ENCODE data around the gene FGGY. TPM values are rescaled to one million over a fixed set of nuclear protein-coding genes. Genes with fewer than 3 reads are reported as not detected.
A peak's percentile ranks its signal among the peaks of the same experiment; 100 is the strongest.

FGGY gene
- total and polyA plus RNA-seq, 7 experiments from 2014 or later = 2.5 to 15.2 (median 11.2) TPM

DNA sequence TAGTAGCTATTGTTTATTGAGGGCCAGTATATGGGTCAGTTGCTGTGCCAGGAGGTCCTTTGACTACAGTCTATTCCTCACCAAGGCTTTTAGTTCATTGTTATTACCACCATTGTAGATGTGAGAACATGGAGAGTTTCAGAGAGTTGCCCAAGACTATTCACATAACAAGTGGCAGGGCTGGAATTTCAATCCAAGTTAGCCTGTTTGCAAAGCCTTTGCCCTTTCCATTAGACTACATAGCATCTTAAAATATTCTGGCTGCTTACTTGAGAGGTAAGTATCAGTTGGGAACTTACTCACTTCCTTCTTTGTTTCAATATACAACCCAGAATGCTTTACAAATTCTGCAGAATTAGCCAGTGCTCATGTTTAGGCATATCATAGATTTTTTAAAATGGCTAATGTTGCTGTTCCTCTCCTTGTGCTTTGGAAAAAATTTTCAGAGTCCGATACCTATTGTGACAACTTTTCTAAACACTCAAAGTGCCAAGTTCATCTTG is 141.2 kb downstream of the FGGY start:
- Mint-ChIP-seq H3K27me3 (no peaks in the 10 kb centered on the region), H3K27ac (no peak overlapping the region), H3K9me3 (peaks cover 0 to 2% (median 0%) of the 10 kb centered on the region in 11 donors), H3K36me3 (peaks cover 0 to 6% (median 3%) of the 10 kb centered on the region in 5 donors), H3K4me3 (no peak overlapping the region), H3K4me1 (peaks cover 0 to 12% (median 0%) of the 10 kb centered on the region in 7 donors)
- no peak overlapping the region for H3K4me3 ChIP-seq (ENCODE audit: low read length)
- ChIA-PET CTCF (no interaction called here), POLR2A (no interaction called here)
- no peaks in the 10 kb centered on the region for H3K9me3 ChIP-seq (ENCODE audit: control insufficient read depth in 2 of 3, low read length in 3 of 3)
- ATAC-seq (no peak), DNase-seq (no peak)
- H3K27ac ChIP-seq (ENCODE audit: low read depth, low read length) = no peak overlapping the region
- H3K36me3 ChIP-seq (ENCODE audit: control insufficient read depth in 2 of 3, insufficient read depth in 3 of 3, low read length in 3 of 3) = no peaks in the 10 kb centered on the region
- intact Hi-C loops (cut with micrococcal nuclease) = no loop called here
- H3K4me1 ChIP-seq (ENCODE audit: control insufficient read depth in 2 of 2, insufficient read depth in 2 of 2, low read length in 2 of 2) = no peaks in the 10 kb centered on the region
- H3K27me3 ChIP-seq (ENCODE audit: control insufficient read depth in 2 of 2, insufficient read depth in 2 of 2, low read length in 2 of 2) = no peaks in the 10 kb centered on the region

DNA sequence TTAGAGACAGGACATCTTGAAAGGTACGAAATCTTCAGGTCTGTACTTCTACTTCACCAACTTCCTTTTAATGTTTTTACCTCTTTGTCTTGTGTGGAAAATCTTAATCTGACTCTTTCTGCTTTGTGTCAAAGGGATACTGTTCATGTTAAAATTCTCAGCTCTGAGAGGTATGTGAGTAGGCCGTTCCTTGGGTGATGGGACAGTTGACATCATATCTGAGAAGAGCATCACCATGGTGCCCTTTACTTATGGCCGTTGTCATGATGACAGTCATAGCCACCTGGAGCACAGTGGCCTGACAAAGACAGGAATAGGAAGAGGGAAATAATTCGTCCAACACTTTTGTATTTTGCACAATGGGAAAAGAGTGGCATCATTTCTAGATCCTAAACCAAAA is 145.6 kb downstream of the FGGY start:
- H3K36me3 Mint-ChIP-seq = no peaks in the 10 kb centered on the region
- peaks cover 0 to 2% (median 0%) of the 10 kb centered on the region in 11 donors for H3K9me3 Mint-ChIP-seq
- no peaks in the 10 kb centered on the region for H3K27me3 Mint-ChIP-seq
- intact Hi-C loops (cut with micrococcal nuclease) = no loop called here
- CTCF ChIA-PET = no interaction called here
- H3K27ac Mint-ChIP-seq = peak overlapping the region in 1 of 9 donors; percentile 49
- peaks cover 0 to 12% (median 0%) of the 10 kb centered on the region in 7 donors for H3K4me1 Mint-ChIP-seq
- Histone ChIP-seq H3K4me1 (ENCODE audit: control insufficient read depth in 2 of 2, insufficient read depth in 2 of 2, low read length in 2 of 2) (no peaks in the 10 kb centered on the region), H3K36me3 (ENCODE audit: control insufficient read depth in 2 of 3, insufficient read depth in 3 of 3, low read length in 3 of 3) (no peaks in the 10 kb centered on the region), H3K27ac (ENCODE audit: low read depth, low read length) (no peak overlapping the region), H3K9me3 (ENCODE audit: control insufficient read depth in 2 of 3, low read length in 3 of 3) (no peaks in the 10 kb centered on the region), H3K4me3 (ENCODE audit: low read length) (no peak overlapping the region), H3K27me3 (ENCODE audit: control insufficient read depth in 2 of 2, insufficient read depth in 2 of 2, low read length in 2 of 2) (no peaks in the 10 kb centered on the region)
- H3K4me3 Mint-ChIP-seq = no peak overlapping the region
- POLR2A ChIA-PET = no interaction called here
- ATAC-seq (no peak), DNase-seq (no peak)

DNA sequence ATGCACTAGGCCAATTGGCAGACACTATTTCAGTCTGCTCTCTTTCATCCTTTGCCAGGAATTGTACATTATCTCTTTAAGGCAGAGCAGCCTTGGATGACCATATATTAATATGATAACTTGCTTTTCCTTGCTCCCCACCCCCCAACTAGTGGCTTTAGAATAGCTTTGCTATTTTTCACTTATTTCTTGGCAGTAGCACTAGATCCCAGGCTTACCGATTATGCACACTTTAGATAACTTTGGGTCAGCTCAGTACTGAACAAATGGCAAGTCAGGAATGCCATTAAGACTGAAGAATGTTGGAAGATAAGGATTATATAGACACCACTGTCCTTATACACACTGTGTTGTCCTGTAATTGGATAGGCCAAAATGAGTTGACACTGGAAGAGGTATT is 146.4 kb downstream of the FGGY start:
- no peak overlapping the region for H3K4me3 Mint-ChIP-seq
- H3K27ac ChIP-seq (ENCODE audit: low read depth, low read length) = no peak overlapping the region
- DNase-seq (no peak), ATAC-seq (no peak)
- no peaks in the 10 kb centered on the region for H3K9me3 ChIP-seq (ENCODE audit: control insufficient read depth in 2 of 3, low read length in 3 of 3)
- no peaks in the 10 kb centered on the region for H3K4me1 ChIP-seq (ENCODE audit: control insufficient read depth in 2 of 2, insufficient read depth in 2 of 2, low read length in 2 of 2)
- ChIA-PET CTCF (no interaction called here), POLR2A (interaction anchor here (0.6 kb wide), 1 partner anchor 14 kb away, joined by 3 read pairs; no protein-coding TSS in a partner anchor)
- H3K36me3 ChIP-seq (ENCODE audit: control insufficient read depth in 2 of 3, insufficient read depth in 3 of 3, low read length in 3 of 3) = no peaks in the 10 kb centered on the region
- H3K9me3 Mint-ChIP-seq = peaks cover 0 to 2% (median 0%) of the 10 kb centered on the region in 11 donors
- no peaks in the 10 kb centered on the region for H3K27me3 Mint-ChIP-seq
- peaks cover 0 to 7% (median 0%) of the 10 kb centered on the region in 7 donors for H3K4me1 Mint-ChIP-seq
- H3K4me3 ChIP-seq (ENCODE audit: low read length) = no peak overlapping the region
- no peaks in the 10 kb centered on the region for H3K27me3 ChIP-seq (ENCODE audit: control insufficient read depth in 2 of 2, insufficient read depth in 2 of 2, low read length in 2 of 2)
- no peak overlapping the region for H3K27ac Mint-ChIP-seq
- intact Hi-C loops (cut with micrococcal nuclease) = no loop called here
- H3K36me3 Mint-ChIP-seq = no peaks in the 10 kb centered on the region

DNA sequence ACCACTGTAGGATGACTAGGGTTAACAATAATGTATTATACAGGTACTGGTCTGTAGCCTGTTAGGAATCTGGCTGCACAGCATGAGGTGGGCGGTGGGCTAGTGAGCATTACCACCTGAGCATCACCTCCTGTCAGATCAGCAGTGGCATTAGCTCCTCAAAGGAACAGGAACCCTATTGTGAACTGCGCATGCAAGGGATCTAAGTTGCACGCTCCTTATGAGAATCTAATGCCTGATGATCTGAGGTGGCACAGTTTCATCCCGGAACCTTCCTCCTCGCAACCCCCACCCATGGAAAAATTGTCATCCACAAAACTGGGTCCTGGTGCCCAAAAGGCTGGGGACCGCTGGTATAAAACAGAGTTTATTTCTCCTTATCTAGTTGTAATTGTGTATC is 147.6 kb downstream of the FGGY start:
- H3K36me3 Mint-ChIP-seq = no peaks in the 10 kb centered on the region
- Histone ChIP-seq H3K4me1 (ENCODE audit: control insufficient read depth in 2 of 2, insufficient read depth in 2 of 2, low read length in 2 of 2) (no peaks in the 10 kb centered on the region), H3K4me3 (ENCODE audit: low read length) (no peak overlapping the region), H3K9me3 (ENCODE audit: control insufficient read depth in 2 of 3, low read length in 3 of 3) (no peaks in the 10 kb centered on the region), H3K27me3 (ENCODE audit: control insufficient read depth in 2 of 2, insufficient read depth in 2 of 2, low read length in 2 of 2) (no peaks in the 10 kb centered on the region), H3K36me3 (ENCODE audit: control insufficient read depth in 2 of 3, insufficient read depth in 3 of 3, low read length in 3 of 3) (no peaks in the 10 kb centered on the region), H3K27ac (ENCODE audit: low read depth, low read length) (no peak overlapping the region)
- DNase-seq (no peak), ATAC-seq (no peak)
- no peak overlapping the region for H3K27ac Mint-ChIP-seq
- H3K27me3 Mint-ChIP-seq = no peaks in the 10 kb centered on the region
- CTCF ChIA-PET = no interaction called here
- no peak overlapping the region for H3K4me3 Mint-ChIP-seq
- H3K9me3 Mint-ChIP-seq = peaks cover 0 to 2% (median 0%) of the 10 kb centered on the region in 11 donors
- POLR2A ChIA-PET = no interaction called here
- intact Hi-C loops (cut with micrococcal nuclease) = no loop called here
- peaks cover 0 to 7% (median 0%) of the 10 kb centered on the region in 7 donors for H3K4me1 Mint-ChIP-seq

DNA sequence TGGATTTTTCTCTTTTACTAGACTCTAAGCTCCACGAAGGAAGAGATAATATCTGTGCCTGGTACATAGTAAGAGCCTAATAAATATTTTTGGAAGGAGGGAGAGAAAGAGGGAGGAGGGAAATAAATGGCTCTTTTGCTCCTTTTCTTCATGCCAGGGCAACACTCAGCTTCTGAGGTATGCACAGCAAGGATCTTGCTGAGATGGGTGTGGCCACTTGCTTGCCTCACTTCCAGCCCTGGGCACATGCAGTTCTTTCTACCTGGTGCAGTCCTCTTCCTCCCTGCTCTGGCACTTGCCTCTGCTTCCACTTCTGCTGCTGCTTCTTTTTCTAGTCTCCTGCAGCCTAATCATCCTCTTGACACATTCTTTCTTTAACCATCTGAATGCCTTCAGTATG is 148.1 kb downstream of the FGGY start:
- ATAC-seq = no peak
- no peak overlapping the region for H3K27ac Mint-ChIP-seq
- H3K27me3 Mint-ChIP-seq = no peaks in the 10 kb centered on the region
- H3K27ac ChIP-seq (ENCODE audit: low read depth, low read length) = no peak overlapping the region
- ChIA-PET POLR2A (no interaction called here), CTCF (interaction anchor here (0.5 kb wide), 1 partner anchor 1288 kb away, joined by 3 read pairs; no protein-coding TSS in a partner anchor)
- H3K36me3 Mint-ChIP-seq = no peaks in the 10 kb centered on the region
- H3K4me3 ChIP-seq (ENCODE audit: low read length) = no peak overlapping the region
- DNase-seq = no peak
- H3K9me3 Mint-ChIP-seq = peaks cover 0 to 2% (median 0%) of the 10 kb centered on the region in 11 donors
- H3K4me3 Mint-ChIP-seq = no peak overlapping the region
- H3K36me3 ChIP-seq (ENCODE audit: control insufficient read depth in 2 of 3, insufficient read depth in 3 of 3, low read length in 3 of 3) = no peaks in the 10 kb centered on the region
- H3K4me1 ChIP-seq (ENCODE audit: control insufficient read depth in 2 of 2, insufficient read depth in 2 of 2, low read length in 2 of 2) = no peaks in the 10 kb centered on the region
- H3K27me3 ChIP-seq (ENCODE audit: control insufficient read depth in 2 of 2, insufficient read depth in 2 of 2, low read length in 2 of 2) = no peaks in the 10 kb centered on the region
- intact Hi-C loops (cut with micrococcal nuclease) = no loop called here
- H3K4me1 Mint-ChIP-seq = peaks cover 0 to 7% (median 0%) of the 10 kb centered on the region in 7 donors
- H3K9me3 ChIP-seq (ENCODE audit: control insufficient read depth in 2 of 3, low read length in 3 of 3) = no peaks in the 10 kb centered on the region

DNA sequence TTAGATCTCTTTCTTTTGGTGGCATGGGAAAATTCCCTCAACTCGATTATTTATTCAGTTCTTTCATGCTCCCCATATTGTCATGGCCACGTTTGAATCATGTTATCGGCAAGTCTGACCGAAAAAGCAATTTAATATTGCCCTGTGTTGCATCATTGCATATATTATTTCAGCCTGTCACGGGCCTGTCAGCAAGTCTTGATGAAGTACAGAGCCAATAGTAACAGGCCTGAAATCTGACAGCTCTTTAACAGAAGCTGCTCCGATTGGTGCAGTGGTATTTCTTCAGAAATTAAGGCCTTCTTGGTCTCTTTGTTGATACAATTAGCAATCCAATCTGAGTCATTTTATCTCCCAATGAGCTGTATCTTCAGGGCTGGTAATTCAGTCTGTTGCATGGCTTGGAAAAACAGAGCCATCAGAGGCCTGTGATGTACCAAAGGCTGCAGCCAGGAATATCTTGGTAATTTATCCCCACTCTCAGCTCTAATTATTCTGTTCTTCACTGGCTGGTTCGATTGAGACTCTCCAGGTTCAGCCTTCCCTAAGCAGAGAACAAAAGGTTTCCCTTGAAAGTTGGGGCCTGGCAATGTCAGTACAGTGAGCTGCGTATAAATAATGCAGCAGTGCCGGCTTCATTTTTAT is 149.5 kb downstream of the FGGY start:
- H3K9me3 ChIP-seq (ENCODE audit: control insufficient read depth in 2 of 3, low read length in 3 of 3) = no peaks in the 10 kb centered on the region
- no peaks in the 10 kb centered on the region for H3K27me3 Mint-ChIP-seq
- DNase-seq = no peak
- no peak overlapping the region for H3K27ac ChIP-seq (ENCODE audit: low read depth, low read length)
- intact Hi-C loops (cut with micrococcal nuclease) = no loop called here
- H3K9me3 Mint-ChIP-seq = peaks cover 0 to 2% (median 0%) of the 10 kb centered on the region in 11 donors
- peaks cover 0 to 7% (median 0%) of the 10 kb centered on the region in 7 donors for H3K4me1 Mint-ChIP-seq
- no peak overlapping the region for H3K4me3 ChIP-seq (ENCODE audit: low read length)
- no peak overlapping the region for H3K27ac Mint-ChIP-seq
- H3K27me3 ChIP-seq (ENCODE audit: control insufficient read depth in 2 of 2, insufficient read depth in 2 of 2, low read length in 2 of 2) = no peaks in the 10 kb centered on the region
- CTCF ChIA-PET = interaction anchor here (0.7 kb wide), 1 partner anchor 39 kb away, joined by 3 read pairs; no protein-coding TSS in a partner anchor
- no peaks in the 10 kb centered on the region for H3K36me3 Mint-ChIP-seq
- no peak for ATAC-seq
- H3K4me3 Mint-ChIP-seq = no peak overlapping the region
- H3K4me1 ChIP-seq (ENCODE audit: control insufficient read depth in 2 of 2, insufficient read depth in 2 of 2, low read length in 2 of 2) = no peaks in the 10 kb centered on the region
- H3K36me3 ChIP-seq (ENCODE audit: control insufficient read depth in 2 of 3, insufficient read depth in 3 of 3, low read length in 3 of 3) = no peaks in the 10 kb centered on the region
- POLR2A ChIA-PET = no interaction called here

DNA sequence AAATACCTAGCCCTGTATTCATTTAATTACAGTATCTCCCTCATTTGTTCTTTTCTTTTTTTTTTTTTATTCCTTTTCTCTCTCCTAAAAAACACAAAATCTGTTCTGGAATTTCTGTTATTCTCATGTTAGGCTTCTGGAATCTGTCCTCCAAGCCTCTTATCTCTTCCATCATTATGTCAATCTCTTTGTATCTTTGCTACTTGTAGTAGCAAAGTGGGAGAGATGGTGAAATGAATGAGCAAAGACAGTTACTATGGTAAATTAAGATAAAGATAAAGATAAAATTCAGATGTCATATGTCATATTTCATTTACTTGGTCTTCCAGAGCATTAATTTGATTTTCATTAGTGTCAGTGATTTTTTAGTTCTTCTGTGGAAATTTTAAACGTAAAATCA is 155.1 kb downstream of the FGGY start:
- Mint-ChIP-seq H3K4me1 (peaks cover 0 to 2% (median 0%) of the 10 kb centered on the region in 7 donors), H3K27ac (no peak overlapping the region), H3K27me3 (no peaks in the 10 kb centered on the region), H3K4me3 (no peak overlapping the region), H3K36me3 (peaks cover 3 to 15% (median 8%) of the 10 kb centered on the region in 5 donors), H3K9me3 (peaks cover 0 to 5% (median 0%) of the 10 kb centered on the region in 11 donors)
- Histone ChIP-seq H3K27me3 (ENCODE audit: control insufficient read depth in 2 of 2, insufficient read depth in 2 of 2, low read length in 2 of 2) (no peaks in the 10 kb centered on the region), H3K27ac (ENCODE audit: low read depth, low read length) (no peak overlapping the region), H3K9me3 (ENCODE audit: control insufficient read depth in 2 of 3, low read length in 3 of 3) (no peaks in the 10 kb centered on the region), H3K36me3 (ENCODE audit: control insufficient read depth in 2 of 3, insufficient read depth in 3 of 3, low read length in 3 of 3) (no peaks in the 10 kb centered on the region), H3K4me1 (ENCODE audit: control insufficient read depth in 2 of 2, insufficient read depth in 2 of 2, low read length in 2 of 2) (no peaks in the 10 kb centered on the region), H3K4me3 (ENCODE audit: low read length) (no peak overlapping the region)
- ChIA-PET CTCF (no interaction called here), POLR2A (no interaction called here)
- intact Hi-C loops (cut with micrococcal nuclease) = no loop called here
- DNase-seq = no peak
- no peak for ATAC-seq
